Measurements from ENCODE around the gene RNF17.

The RNF17 gene

DNA sequence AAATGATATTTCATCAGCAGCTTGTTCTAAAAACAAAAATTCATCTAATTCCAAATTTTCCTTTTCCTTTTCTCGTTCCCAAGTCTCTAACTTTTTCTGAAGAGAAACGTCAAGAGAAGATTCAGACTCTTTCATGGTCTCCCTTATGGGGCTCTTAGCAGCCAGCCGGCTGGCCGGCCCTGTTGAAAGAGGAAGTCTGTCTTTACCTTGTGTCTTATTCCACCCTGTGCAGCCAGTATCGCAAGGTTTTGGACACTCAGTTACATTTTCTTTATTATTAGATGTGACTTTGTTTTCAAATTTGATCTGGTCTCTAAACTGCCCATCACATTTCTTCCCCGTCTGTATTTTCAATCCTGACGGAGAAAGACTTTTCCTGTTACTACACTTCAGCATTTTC is 142.3 kb downstream of the RNF17 start:
- DNase-seq = no peak

DNA sequence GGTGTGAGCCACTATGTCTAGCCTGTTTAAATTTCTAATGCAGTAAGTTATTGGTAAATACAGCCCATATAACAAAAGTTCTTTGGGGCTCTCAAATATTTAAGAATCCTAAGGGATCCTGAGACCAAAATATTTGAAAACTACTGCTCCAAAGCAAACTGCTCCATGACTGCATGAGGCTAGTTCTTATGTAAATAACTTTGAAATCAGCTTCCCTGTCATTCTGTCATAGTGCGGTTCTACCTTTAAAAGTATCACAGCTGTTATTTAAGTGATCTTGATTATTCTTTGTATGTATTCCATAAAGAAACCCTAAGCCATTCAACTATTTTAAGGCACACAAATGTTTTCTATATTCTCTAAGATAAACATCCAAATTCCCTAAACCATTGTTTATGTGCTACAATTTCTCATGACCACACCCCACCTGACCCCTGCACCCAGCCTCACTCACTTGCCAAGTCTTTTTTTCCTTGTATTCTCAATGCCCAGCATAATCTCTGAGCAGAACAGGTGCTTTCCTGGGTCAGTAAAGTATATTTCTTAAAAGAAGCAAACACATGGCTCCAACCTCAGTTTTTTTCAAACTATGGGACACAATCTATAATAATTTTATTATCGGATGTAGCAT is 146.6 kb downstream of the RNF17 start:
- DNase-seq = no peak

DNA sequence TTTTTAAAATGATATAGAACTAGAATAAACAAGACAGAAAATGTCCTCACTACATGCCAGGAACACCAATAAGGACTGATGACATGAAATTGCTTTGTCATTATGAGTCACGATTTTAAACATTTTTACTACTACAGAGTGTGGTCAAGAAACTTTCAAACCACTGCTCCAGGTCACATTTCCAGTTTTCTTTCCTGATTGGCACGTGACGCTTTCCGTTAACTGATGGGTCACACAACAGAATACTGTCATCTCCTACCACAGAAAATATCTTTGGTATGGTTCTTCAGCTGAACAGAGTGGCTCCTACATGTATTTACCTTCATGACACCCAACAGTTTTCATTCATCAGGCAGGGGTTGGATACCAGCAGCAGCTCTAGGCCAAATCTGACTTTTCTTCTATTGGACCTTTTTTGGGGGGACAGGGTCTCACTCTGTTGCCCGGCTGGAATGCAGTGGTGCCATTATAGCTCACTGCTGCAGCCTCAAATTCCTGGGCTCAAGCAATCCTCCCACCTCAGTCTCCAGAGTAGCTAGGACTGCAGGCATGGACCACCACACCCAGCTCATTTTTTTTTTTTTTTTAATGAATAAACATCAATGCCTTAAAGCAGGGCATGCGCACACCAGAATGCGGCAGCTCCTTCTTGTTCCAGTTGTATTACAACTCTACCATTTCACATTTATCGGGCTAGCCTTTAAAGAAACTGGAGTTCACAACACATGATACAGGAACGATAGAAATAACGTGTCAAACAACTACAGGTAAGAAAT is 147.4 kb downstream of the RNF17 start:
- no peak for DNase-seq

DNA sequence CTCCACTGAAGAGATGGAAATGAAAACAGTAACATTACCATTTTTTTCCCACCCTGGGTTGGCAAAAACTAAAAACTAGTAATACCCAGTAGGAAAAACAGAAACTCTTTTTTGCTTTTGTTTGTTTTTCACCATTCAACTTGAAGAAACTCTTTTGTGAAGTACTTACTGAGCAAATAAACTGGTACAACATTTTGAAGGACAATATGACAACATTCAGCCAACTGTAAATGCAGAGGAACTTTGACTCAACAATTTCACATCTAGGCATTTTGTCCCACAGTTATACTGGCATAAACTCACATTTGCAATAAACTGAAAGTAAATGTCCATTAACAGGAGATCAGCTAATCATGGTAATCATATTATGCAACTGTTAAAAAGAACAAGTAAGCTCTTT is 152.5 kb downstream of the RNF17 start:
- no peak for DNase-seq

DNA sequence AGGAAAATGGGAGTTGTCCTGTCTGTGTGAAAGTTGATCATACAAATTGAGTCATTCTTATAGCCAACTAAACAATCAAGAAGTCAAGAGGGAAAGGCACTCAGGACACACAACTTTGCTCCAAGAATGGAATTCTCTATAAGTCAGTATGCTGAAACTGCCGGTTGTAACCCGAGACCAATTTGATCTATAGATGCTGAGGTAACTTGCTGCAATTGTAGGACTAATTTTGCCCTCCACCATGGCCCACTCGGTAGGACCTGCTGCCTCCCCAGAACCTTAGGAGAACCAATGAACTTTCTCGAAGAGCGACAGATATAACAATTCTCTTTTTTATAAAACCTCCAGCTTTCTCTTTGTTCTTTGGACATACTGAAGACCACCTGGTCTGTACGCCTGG is 157.0 kb downstream of the RNF17 start:
- no peak for DNase-seq

DNA sequence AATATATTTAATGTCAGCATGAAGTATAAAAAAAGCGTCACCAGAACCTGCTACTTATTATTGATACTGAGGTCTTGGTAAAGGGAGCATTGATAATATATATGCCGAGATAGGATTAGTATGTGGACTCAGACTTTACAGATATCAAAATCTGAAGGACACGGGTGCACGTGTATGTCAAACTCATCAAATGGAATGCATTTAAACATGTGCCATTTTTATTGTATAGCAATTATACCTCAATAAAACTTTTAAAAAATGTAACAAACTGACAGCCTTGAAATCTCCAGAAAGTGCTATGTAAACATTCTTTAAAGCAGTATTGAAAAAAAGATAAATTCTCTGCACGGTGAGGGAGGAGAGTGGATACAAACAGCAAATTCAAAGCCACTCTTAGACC is 157.9 kb downstream of the RNF17 start:
- no peak for DNase-seq

DNA sequence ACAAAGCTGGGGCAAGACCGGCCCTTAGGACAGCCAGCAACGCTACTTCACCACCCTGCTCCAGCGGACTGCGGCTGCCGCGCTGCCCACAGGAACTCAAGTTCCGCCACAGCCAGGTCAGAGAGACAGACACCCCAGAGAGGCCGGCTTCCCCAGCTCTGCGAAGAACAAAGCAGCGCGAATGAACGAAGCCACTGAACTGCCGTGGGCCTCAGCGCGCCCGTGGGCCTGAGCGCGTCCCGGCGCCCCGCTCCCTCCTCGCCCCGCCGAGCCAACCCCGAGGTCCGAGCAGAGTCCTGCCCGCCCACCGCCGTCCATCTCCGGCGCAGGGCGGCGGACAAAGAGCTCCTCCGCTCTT is 158.4 kb downstream of the RNF17 start:
- DNase-seq = peak in 1 of 2 experiments; percentile 50

DNA sequence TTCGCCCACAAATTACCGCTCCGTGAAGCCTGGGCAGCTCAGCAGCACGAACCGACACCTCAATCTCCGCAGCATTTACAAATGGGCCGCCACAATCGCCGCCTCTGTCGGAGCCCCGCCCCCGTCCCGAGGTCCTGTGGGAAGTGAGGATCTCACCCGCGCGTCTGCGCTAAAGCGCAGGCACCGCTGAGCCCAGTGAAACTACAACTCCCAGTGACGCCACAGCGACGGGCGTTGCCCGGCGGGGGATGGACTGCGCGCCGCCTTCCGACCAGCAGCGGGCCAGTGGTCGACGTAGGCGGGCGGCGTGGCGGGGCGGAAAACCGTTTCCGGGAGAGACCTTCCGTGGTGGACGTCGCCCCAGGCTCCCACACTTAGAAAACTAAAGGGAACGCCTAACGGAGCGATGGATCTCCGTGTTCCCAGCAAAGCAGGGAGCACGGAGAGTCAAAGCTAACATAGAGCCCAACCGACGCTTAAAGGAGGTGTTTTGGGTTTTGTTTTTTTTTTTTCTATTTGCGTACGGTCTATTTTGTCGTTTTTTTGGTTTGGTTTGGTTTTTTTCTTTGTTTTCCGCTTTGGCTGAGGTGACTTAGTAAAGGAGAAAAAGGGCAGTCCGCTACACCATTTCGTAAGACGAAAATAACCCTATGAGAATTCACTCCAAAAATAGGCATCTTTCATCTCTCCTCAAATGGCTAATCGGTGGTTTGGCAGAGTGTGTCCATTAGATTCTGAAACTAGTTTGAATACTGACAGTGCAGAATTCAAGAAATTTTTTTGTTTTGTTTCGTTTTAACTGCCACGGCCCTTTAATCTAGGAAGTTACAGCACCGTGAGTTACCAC is 159.0 kb downstream of the RNF17 start:
- DNase-seq = peak; percentile 96 to 97

DNA sequence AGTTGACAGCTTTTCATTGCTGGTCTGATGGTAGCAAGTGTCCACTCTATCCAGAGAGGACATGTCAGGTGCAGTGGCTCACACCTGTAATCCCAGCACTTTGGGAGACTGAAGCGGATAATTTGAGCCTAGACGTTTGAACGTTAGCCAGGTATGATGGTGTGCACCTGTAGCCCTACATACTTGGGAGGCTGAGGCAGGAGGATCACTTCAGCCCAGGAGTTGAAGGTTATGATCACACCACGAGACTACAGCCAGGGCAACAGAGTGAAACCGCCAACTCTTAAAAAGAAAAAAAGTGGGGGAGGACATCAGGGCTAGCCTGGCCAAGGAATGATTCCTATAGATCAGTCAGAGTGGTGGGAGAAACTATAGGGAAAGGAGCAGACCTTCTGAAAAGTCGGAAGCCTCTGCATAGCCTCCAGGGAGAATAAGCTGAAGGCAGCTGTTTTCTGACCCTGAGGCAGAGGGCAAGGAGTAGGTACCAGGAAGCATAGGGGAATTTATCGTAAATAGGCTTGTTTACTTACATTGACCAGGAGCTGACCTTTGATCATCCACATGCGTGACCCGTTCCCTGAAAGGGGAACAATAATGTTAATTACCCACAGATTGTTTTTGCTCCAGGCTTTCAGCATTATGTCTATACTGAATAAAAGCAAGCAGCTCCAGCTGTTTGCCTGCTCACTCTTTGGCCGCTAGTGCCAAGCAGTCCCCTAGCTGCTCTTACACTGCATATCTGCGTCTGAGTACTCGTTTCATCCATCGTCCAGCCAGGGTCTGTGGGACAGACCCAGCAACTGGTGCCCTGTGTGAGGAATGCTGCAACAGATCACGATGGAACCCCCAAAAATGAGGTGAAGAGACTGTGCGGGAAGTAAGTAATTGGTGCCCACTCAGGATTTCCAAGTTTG is 161.6 kb downstream of the RNF17 start:
- no peak for DNase-seq

DNA sequence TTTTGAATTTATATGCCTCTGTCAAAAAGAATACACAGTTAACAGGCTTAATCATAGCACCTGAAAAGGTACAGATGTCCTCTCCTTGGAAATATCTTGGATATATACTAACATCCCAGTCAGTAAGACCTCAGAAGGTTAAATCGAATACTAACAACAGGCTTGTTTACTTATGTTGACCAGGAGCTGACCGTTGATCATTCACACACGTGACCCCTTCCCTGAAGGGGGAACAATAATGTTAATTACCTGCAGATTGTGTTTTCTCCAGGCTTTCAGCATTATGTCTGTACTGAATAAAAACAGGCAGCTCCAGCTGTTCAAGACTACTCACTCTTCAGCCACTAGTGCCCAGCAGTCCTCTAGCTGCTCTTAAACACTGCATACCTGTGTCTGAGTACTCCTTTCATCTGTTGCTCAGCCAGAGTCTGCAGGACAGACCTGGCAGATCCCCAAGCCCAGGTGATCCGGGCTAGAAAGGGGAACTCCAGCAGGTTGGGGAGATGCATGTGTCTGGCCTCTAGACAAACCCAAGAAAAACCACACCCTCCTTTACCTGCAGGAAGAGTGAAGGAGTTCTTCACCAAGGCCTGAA is 163.9 kb downstream of the RNF17 start:
- no peak for DNase-seq

DNA sequence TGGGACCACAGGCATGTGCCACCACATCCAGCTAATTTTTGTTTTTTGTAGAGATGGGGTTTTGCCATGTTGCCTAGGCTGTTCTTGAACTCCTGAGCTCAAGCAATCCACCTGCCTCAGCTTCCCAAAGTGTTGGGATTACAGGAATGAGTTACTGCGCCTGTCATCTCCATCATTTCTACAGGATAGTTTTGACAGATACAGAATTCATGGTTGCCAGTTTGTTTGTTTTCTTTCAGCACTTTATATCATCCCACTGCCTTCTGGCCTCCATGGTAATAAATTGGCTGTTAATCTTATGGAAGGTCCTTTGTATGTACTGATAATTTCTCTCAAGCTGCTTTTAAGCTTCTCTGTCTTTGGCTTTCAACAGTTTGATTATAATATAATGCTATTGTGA is 165.2 kb downstream of the RNF17 start:
- DNase-seq = no peak

All from NCI-H1930 (cell line).